ENCODE measurements around the gene ZNF768.

Gene ZNF768

DNA sequence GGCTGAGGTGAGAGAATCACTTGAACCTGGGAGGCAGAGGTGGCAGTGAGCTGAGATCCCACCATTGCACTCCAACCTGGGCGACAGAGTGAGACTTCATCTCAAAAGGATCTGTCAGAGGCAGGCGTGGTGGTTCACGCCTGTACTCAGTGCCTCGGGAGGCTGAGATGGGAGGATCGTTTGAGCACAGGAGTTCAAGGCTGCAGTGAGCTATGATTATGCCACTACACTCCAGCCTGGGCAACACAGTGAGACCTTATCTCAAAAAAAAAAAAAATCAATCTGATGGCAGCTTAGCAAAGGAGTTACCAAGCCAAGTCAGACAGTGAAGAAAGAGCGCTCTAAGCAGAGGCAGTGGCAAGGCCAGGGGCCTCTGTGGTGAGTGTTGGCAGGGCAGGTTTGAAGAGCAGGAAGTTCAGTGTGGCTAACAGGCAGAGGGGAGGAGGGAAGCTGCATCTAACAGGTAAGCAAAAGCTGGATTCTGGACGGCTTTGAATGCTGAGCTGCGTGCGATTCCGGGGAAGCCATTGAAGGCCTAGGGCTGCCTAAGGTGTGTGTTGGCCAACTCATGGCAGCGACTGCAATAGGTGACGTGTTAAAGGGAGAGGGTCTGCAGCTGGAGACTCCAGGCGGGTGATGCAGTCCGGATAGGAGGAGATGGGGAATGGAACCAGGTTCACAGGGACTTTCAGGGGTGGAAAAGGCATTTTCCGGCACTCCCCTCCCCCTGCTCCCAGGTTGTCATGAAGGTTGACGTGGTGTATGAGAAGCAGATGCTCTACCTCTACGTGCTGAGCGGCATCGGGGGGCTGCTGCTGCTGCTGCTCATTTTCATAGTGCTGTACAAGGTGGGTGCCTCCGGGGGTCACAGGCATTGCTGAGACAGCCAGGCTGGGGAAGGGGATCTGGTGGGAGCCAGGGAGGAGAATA lies 7.0 kb downstream of the ZNF768 start:
- Histone ChIP-seq H3K4me2 (ENCODE audit: low read length) (no peak overlapping the region), H3K36me3 (ENCODE audit: insufficient read depth, low read length) (peaks cover 4% of the 10 kb centered on the region), H3K27me3 (ENCODE audit: control insufficient read depth, insufficient read depth, low read length) (peaks cover 12% of the 10 kb centered on the region), H3K9me3 (replicated peaks; ENCODE audit: low read length) (no peaks in the 10 kb centered on the region), H3K4me1 (ENCODE audit: control insufficient read depth, insufficient read depth, low read length) (no peaks in the 10 kb centered on the region), H3K4me3 (ENCODE audit: low read length) (no peak overlapping the region), H3K9ac (ENCODE audit: low read depth, low read length) (no peak overlapping the region)

GRCh38 chr16:30518552-30518951 lies 7.8 kb downstream of the ZNF768 start:
- Histone ChIP-seq H3K4me2 (ENCODE audit: low read length) (no peak overlapping the region), H3K9me3 (replicated peaks; ENCODE audit: low read length) (no peaks in the 10 kb centered on the region), H3K36me3 (ENCODE audit: insufficient read depth, low read length) (no peaks in the 10 kb centered on the region), H3K27me3 (ENCODE audit: control insufficient read depth, insufficient read depth, low read length) (peaks cover 17% of the 10 kb centered on the region), H3K4me3 (ENCODE audit: low read length) (no peak overlapping the region), H3K4me1 (ENCODE audit: control insufficient read depth, insufficient read depth, low read length) (no peaks in the 10 kb centered on the region), H3K9ac (ENCODE audit: low read depth, low read length) (no peak overlapping the region)

DNA sequence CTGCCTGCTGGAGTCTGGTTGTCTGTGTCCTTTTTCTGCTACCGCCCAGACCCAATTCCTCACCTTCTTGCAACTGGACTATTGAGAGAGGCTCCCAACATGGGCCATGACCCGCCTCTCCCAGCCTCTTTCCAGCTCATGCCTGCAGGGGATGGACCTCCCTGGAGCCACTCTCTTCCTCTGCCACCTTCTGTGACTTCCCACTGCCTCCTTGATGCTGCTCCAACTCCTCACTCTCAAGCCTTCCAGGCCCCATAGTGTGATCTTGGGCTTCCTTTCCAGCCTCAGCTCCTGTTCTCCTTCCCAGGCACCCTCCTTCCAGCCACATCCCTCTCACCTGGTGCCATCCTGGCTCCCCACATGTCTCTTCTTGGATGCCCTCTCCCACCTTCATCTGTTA lies 11.1 kb downstream of the ZNF768 start:
- no peak overlapping the region for H3K4me2 ChIP-seq (ENCODE audit: low read length)
- peaks cover 31% of the 10 kb centered on the region for H3K27me3 ChIP-seq (ENCODE audit: control insufficient read depth, insufficient read depth, low read length)
- no peak overlapping the region for H3K4me3 ChIP-seq (ENCODE audit: low read length)
- no peaks in the 10 kb centered on the region for H3K9me3 ChIP-seq (replicated peaks; ENCODE audit: low read length)
- H3K36me3 ChIP-seq (ENCODE audit: insufficient read depth, low read length) = no peaks in the 10 kb centered on the region
- no peak overlapping the region for H3K9ac ChIP-seq (ENCODE audit: low read depth, low read length)
- no peaks in the 10 kb centered on the region for H3K4me1 ChIP-seq (ENCODE audit: control insufficient read depth, insufficient read depth, low read length)

DNA sequence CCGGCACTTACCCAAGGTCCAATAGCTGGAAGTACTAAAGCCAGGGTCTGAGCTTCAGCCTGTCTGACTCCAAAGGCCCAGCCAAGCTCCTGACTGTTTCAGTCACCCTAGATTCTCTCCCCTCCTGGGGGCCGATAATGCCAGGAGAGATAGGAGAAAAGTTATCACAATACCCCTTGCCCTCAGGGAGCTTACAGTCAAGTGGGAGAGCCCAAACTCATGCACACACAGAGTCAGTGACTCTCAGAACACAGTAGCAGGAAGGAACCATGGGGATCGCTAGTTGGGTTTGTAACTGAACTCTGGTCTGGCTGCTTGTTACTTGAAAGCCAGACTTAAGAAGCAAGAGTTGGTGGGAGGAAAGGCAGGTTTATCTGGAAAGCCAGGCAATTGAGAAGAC lies 14.9 kb downstream of the ZNF768 start:
- H3K4me2 ChIP-seq (ENCODE audit: low read length) = no peak overlapping the region
- H3K27me3 ChIP-seq (ENCODE audit: control insufficient read depth, insufficient read depth, low read length) = peaks cover 25% of the 10 kb centered on the region
- no peaks in the 10 kb centered on the region for H3K9me3 ChIP-seq (replicated peaks; ENCODE audit: low read length)
- no peaks in the 10 kb centered on the region for H3K4me1 ChIP-seq (ENCODE audit: control insufficient read depth, insufficient read depth, low read length)
- no peak overlapping the region for H3K4me3 ChIP-seq (ENCODE audit: low read length)
- no peaks in the 10 kb centered on the region for H3K36me3 ChIP-seq (ENCODE audit: insufficient read depth, low read length)
- no peak overlapping the region for H3K9ac ChIP-seq (ENCODE audit: low read depth, low read length)

DNA sequence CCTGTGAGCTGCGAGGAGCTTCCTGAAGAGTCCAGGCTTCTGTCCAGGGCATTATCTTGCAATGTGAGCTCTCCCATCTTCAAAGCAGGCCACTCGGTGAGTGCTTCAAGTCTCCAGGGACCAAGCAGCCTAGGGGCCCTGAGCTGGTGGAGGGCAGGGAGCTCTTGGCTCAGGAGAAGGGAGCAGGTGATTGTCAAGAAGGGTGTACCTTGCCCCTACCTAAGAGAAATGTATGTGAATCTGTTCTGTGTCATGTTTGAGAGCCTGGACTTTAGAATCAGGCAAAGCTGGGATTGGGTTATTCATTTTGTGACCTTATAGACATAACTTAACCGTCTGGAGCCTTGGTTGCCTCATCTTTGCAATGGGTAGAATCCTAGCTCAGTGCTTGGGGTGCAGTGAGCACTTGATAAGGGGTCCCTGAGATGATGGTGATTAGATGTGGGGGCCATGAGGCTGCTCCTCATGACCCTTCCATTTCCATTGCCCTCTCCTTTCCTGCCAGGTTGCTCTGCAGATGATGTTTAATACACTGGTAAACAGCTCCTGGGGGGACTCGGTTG lies 15.9 kb downstream of the ZNF768 start:
- Histone ChIP-seq H3K4me2 (ENCODE audit: low read length) (no peak overlapping the region), H3K36me3 (ENCODE audit: insufficient read depth, low read length) (no peaks in the 10 kb centered on the region), H3K27me3 (ENCODE audit: control insufficient read depth, insufficient read depth, low read length) (peaks cover 24% of the 10 kb centered on the region), H3K4me3 (ENCODE audit: low read length) (no peak overlapping the region), H3K4me1 (ENCODE audit: control insufficient read depth, insufficient read depth, low read length) (no peaks in the 10 kb centered on the region), H3K9ac (ENCODE audit: low read depth, low read length) (no peak overlapping the region), H3K9me3 (replicated peaks; ENCODE audit: low read length) (no peaks in the 10 kb centered on the region)

- no peaks in the 10 kb centered on the region for H3K36me3 ChIP-seq (ENCODE audit: insufficient read depth, low read length)
- H3K4me1 ChIP-seq (ENCODE audit: control insufficient read depth, insufficient read depth, low read length) = no peaks in the 10 kb centered on the region
- H3K9ac ChIP-seq (ENCODE audit: low read depth, low read length) = no peak overlapping the region
- no peaks in the 10 kb centered on the region for H3K9me3 ChIP-seq (replicated peaks; ENCODE audit: low read length)
- no peak overlapping the region for H3K4me2 ChIP-seq (ENCODE audit: low read length)
- H3K27me3 ChIP-seq (ENCODE audit: control insufficient read depth, insufficient read depth, low read length) = peaks cover 28% of the 10 kb centered on the region
- H3K4me3 ChIP-seq (ENCODE audit: low read length) = no peak overlapping the region
Observed at GRCh38 chr16:30509081-30509765, 17.1 kb downstream of the ZNF768 start.

- Histone ChIP-seq H3K36me3 (ENCODE audit: insufficient read depth, low read length) (no peaks in the 10 kb centered on the region), H3K4me2 (ENCODE audit: low read length) (no peak overlapping the region), H3K4me3 (ENCODE audit: low read length) (no peak overlapping the region), H3K4me1 (ENCODE audit: control insufficient read depth, insufficient read depth, low read length) (no peaks in the 10 kb centered on the region), H3K27me3 (ENCODE audit: control insufficient read depth, insufficient read depth, low read length) (peaks cover 16% of the 10 kb centered on the region), H3K9me3 (replicated peaks; ENCODE audit: low read length) (no peaks in the 10 kb centered on the region), H3K9ac (ENCODE audit: low read depth, low read length) (no peak overlapping the region)
Observed at GRCh38 chr16:30503403-30504296, 22.7 kb downstream of the ZNF768 start.

DNA sequence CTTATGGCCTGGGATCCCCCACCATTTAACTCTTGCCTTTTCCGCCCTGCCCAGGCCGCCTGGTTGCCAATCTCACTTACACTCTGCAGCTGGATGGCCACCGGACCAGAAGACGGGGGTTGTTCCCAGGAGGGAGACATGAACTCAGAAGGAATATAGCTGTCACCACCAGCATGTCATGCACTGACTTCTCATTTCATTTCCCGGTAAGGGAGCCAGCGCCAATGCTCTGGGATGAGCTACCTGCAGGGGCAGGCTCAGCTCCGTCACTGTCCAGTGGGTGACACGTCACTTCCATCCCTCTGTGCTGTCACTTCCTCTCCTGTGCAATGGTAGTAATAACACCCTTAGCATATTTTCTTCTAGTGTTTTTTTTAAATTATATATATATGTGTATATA lies 27.1 kb downstream of the ZNF768 start:
- H3K9me3 ChIP-seq (replicated peaks; ENCODE audit: low read length) = no peaks in the 10 kb centered on the region
- peak overlapping the region; percentile 41 for H3K9ac ChIP-seq (ENCODE audit: low read depth, low read length)
- H3K27me3 ChIP-seq (ENCODE audit: control insufficient read depth, insufficient read depth, low read length) = peaks cover 14% of the 10 kb centered on the region
- no peaks in the 10 kb centered on the region for H3K4me1 ChIP-seq (ENCODE audit: control insufficient read depth, insufficient read depth, low read length)
- H3K4me2 ChIP-seq (ENCODE audit: low read length) = peak overlapping the region; percentile 59
- H3K4me3 ChIP-seq (ENCODE audit: low read length) = peak overlapping the region; percentile 64
- no peaks in the 10 kb centered on the region for H3K36me3 ChIP-seq (ENCODE audit: insufficient read depth, low read length)

GRCh38 chr16:30494709-30495108 lies 31.7 kb downstream of the ZNF768 start:
- no peak overlapping the region for H3K9ac ChIP-seq (ENCODE audit: low read depth, low read length)
- H3K4me3 ChIP-seq (ENCODE audit: low read length) = no peak overlapping the region
- H3K9me3 ChIP-seq (replicated peaks; ENCODE audit: low read length) = no peaks in the 10 kb centered on the region
- H3K4me1 ChIP-seq (ENCODE audit: control insufficient read depth, insufficient read depth, low read length) = peaks cover 6% of the 10 kb centered on the region
- H3K4me2 ChIP-seq (ENCODE audit: low read length) = no peak overlapping the region
- peaks cover 11% of the 10 kb centered on the region for H3K27me3 ChIP-seq (ENCODE audit: control insufficient read depth, insufficient read depth, low read length)
- H3K36me3 ChIP-seq (ENCODE audit: insufficient read depth, low read length) = no peaks in the 10 kb centered on the region

GRCh38 chr16:30493941-30494488 lies 32.4 kb downstream of the ZNF768 start:
- no peak overlapping the region for H3K4me3 ChIP-seq (ENCODE audit: low read length)
- peaks cover 6% of the 10 kb centered on the region for H3K4me1 ChIP-seq (ENCODE audit: control insufficient read depth, insufficient read depth, low read length)
- no peak overlapping the region for H3K4me2 ChIP-seq (ENCODE audit: low read length)
- H3K9ac ChIP-seq (ENCODE audit: low read depth, low read length) = no peak overlapping the region
- peaks cover 11% of the 10 kb centered on the region for H3K27me3 ChIP-seq (ENCODE audit: control insufficient read depth, insufficient read depth, low read length)
- H3K9me3 ChIP-seq (replicated peaks; ENCODE audit: low read length) = no peaks in the 10 kb centered on the region
- no peaks in the 10 kb centered on the region for H3K36me3 ChIP-seq (ENCODE audit: insufficient read depth, low read length)
